ENCODE results near the gene STXBP4.

The STXBP4 gene

GRCh38 chr17:54971901-54972300, 3.3 kb downstream of the STXBP4 start:
- Histone ChIP-seq H2BK5ac (ENCODE audit: low read length) (no peak overlapping the region), H3K79me2 (ENCODE audit: control insufficient read depth, insufficient read depth, low read length) (peaks cover 22% of the 10 kb centered on the region), H3K56ac (ENCODE audit: low read length) (no peak overlapping the region), H3K9ac (ENCODE audit: low read length) (no peak overlapping the region), H3K18ac (ENCODE audit: low read length) (no peak overlapping the region), H2AK5ac (ENCODE audit: low read length) (no peak overlapping the region), H3K4me1 (ENCODE audit: control insufficient read depth, low read depth, low read length) (peaks cover 3% of the 10 kb centered on the region), H3K4me2 (ENCODE audit: low read length) (no peak overlapping the region), H2BK120ac (ENCODE audit: low read depth, low read length) (no peak overlapping the region), H3K4ac (ENCODE audit: low read depth, low read length) (no peak overlapping the region), H3K27me3 (ENCODE audit: insufficient read depth, low read length, poor library complexity) (no peaks in the 10 kb centered on the region), H2BK15ac (replicated peaks; ENCODE audit: low read depth) (no peak overlapping the region), H3K23ac (ENCODE audit: low read length) (no peak overlapping the region), H4K8ac (ENCODE audit: low read depth, low read length) (no peak overlapping the region), H3K79me1 (ENCODE audit: low read length) (peaks cover 21% of the 10 kb centered on the region), H3K4me3 (ENCODE audit: low read length) (no peak overlapping the region), H4K5ac (ENCODE audit: low read length) (no peak overlapping the region), H3K27ac (ENCODE audit: low read depth, low read length) (no peak overlapping the region), H3K36me3 (ENCODE audit: control insufficient read depth, insufficient read depth, low read length) (no peaks in the 10 kb centered on the region)
- no peak for DNase-seq
- no CpG with 5 or more reads among the region's 3 CpGs for WGBS (ENCODE audit: extremely low coverage, insufficient coverage, low lambda C conversion rate)

DNA sequence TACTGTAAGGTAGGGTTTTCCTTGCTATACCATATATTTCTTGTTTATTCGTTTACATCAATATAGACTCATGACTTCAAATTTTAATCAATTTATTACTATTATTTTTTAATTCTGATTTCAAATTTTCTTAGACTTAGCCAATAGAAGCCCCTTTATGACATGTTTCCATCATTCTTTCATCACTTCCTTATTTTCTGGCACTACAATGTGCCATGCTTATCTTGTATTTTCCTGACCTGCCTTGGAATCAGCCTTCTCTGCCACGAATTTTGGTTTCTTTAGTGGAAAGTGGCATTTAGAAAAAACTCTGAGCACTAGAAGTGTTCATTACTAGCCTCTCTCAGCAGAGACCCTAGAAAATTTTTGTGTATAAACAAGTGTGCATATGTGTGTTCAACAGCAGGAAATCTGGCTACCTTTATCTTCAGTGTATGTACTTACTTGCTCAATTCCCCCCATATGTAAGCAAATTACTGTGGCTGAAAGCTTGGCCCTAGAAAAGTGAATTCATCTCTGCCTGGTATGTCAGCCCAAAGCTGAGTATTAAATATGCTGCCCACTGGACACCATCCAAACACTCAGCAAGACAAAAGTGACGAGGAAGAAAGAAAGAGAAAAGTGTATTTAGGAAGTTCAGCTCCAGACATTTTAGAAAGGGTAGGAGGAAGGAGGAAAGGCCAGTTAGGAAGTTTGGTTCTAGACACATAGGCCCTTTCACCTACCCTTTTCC, 4.0 kb downstream of the STXBP4 start:
- Histone ChIP-seq H3K23ac (ENCODE audit: low read length) (no peak overlapping the region), H2BK120ac (ENCODE audit: low read depth, low read length) (no peak overlapping the region), H2BK5ac (ENCODE audit: low read length) (no peak overlapping the region), H3K56ac (ENCODE audit: low read length) (no peak overlapping the region), H3K79me1 (ENCODE audit: low read length) (peaks cover 21% of the 10 kb centered on the region), H4K8ac (ENCODE audit: low read depth, low read length) (no peak overlapping the region), H3K27ac (ENCODE audit: low read depth, low read length) (no peak overlapping the region), H2BK15ac (replicated peaks; ENCODE audit: low read depth) (no peak overlapping the region), H3K36me3 (ENCODE audit: control insufficient read depth, insufficient read depth, low read length) (no peaks in the 10 kb centered on the region), H3K27me3 (ENCODE audit: insufficient read depth, low read length, poor library complexity) (no peaks in the 10 kb centered on the region), H2AK5ac (ENCODE audit: low read length) (no peak overlapping the region), H3K4me2 (ENCODE audit: low read length) (no peak overlapping the region), H3K9ac (ENCODE audit: low read length) (no peak overlapping the region), H4K5ac (ENCODE audit: low read length) (no peak overlapping the region), H3K4me3 (ENCODE audit: low read length) (no peak overlapping the region), H3K4ac (ENCODE audit: low read depth, low read length) (no peak overlapping the region), H3K4me1 (ENCODE audit: control insufficient read depth, low read depth, low read length) (peaks cover 3% of the 10 kb centered on the region), H3K18ac (ENCODE audit: low read length) (no peak overlapping the region), H3K79me2 (ENCODE audit: control insufficient read depth, insufficient read depth, low read length) (peaks cover 17% of the 10 kb centered on the region)
- no peak for DNase-seq
- WGBS (ENCODE audit: extremely low coverage, insufficient coverage, low lambda C conversion rate) = no CpG with 5 or more reads among the region's 3 CpGs

- Histone ChIP-seq H3K36me3 (ENCODE audit: control insufficient read depth, insufficient read depth, low read length) (no peaks in the 10 kb centered on the region), H3K27ac (ENCODE audit: low read depth, low read length) (no peak overlapping the region), H3K4me1 (ENCODE audit: control insufficient read depth, low read depth, low read length) (peaks cover 2% of the 10 kb centered on the region), H3K9ac (ENCODE audit: low read length) (no peak overlapping the region), H3K4me2 (ENCODE audit: low read length) (no peak overlapping the region), H3K23ac (ENCODE audit: low read length) (no peak overlapping the region), H2BK5ac (ENCODE audit: low read length) (no peak overlapping the region), H3K18ac (ENCODE audit: low read length) (no peak overlapping the region), H2BK15ac (replicated peaks; ENCODE audit: low read depth) (no peak overlapping the region), H4K5ac (ENCODE audit: low read length) (no peak overlapping the region), H3K4ac (ENCODE audit: low read depth, low read length) (no peak overlapping the region), H3K79me1 (ENCODE audit: low read length) (peaks cover 16% of the 10 kb centered on the region), H3K4me3 (ENCODE audit: low read length) (no peak overlapping the region), H2BK120ac (ENCODE audit: low read depth, low read length) (no peak overlapping the region), H4K8ac (ENCODE audit: low read depth, low read length) (no peak overlapping the region), H3K56ac (ENCODE audit: low read length) (no peak overlapping the region), H3K79me2 (ENCODE audit: control insufficient read depth, insufficient read depth, low read length) (peaks cover 10% of the 10 kb centered on the region), H2AK5ac (ENCODE audit: low read length) (no peak overlapping the region), H3K27me3 (ENCODE audit: insufficient read depth, low read length, poor library complexity) (no peaks in the 10 kb centered on the region)
- DNase-seq = no peak
- no CpG with 5 or more reads among the region's 3 CpGs for WGBS (ENCODE audit: extremely low coverage, insufficient coverage, low lambda C conversion rate)
Measured at GRCh38 chr17:54974759-54975158, 6.2 kb downstream of the STXBP4 start.

- Histone ChIP-seq H3K27ac (ENCODE audit: low read depth, low read length) (no peak overlapping the region), H3K79me1 (ENCODE audit: low read length) (peaks cover 12% of the 10 kb centered on the region), H2BK120ac (ENCODE audit: low read depth, low read length) (no peak overlapping the region), H3K9ac (ENCODE audit: low read length) (no peak overlapping the region), H3K56ac (ENCODE audit: low read length) (no peak overlapping the region), H2BK15ac (replicated peaks; ENCODE audit: low read depth) (no peak overlapping the region), H3K23ac (ENCODE audit: low read length) (no peak overlapping the region), H3K4me2 (ENCODE audit: low read length) (no peak overlapping the region), H3K4ac (ENCODE audit: low read depth, low read length) (no peak overlapping the region), H4K8ac (ENCODE audit: low read depth, low read length) (no peak overlapping the region), H2BK5ac (ENCODE audit: low read length) (no peak overlapping the region), H3K4me1 (ENCODE audit: control insufficient read depth, low read depth, low read length) (no peaks in the 10 kb centered on the region), H3K18ac (ENCODE audit: low read length) (no peak overlapping the region), H3K79me2 (ENCODE audit: control insufficient read depth, insufficient read depth, low read length) (peaks cover 6% of the 10 kb centered on the region), H3K4me3 (ENCODE audit: low read length) (no peak overlapping the region), H3K27me3 (ENCODE audit: insufficient read depth, low read length, poor library complexity) (no peaks in the 10 kb centered on the region), H2AK5ac (ENCODE audit: low read length) (no peak overlapping the region), H3K36me3 (ENCODE audit: control insufficient read depth, insufficient read depth, low read length) (no peaks in the 10 kb centered on the region), H4K5ac (ENCODE audit: low read length) (no peak overlapping the region)
- DNase-seq = no peak
- WGBS (ENCODE audit: extremely low coverage, insufficient coverage, low lambda C conversion rate) = no CpG with 5 or more reads among the region's 3 CpGs
Measured at GRCh38 chr17:54976316-54976715, 7.8 kb downstream of the STXBP4 start.

GRCh38 chr17:54977744-54978143, 9.2 kb downstream of the STXBP4 start:
- no peak for DNase-seq
- Histone ChIP-seq H3K56ac (ENCODE audit: low read length) (no peak overlapping the region), H3K27ac (ENCODE audit: low read depth, low read length) (no peak overlapping the region), H3K79me2 (ENCODE audit: control insufficient read depth, insufficient read depth, low read length) (peaks cover 5% of the 10 kb centered on the region), H3K18ac (ENCODE audit: low read length) (no peak overlapping the region), H3K4me3 (ENCODE audit: low read length) (no peak overlapping the region), H3K23ac (ENCODE audit: low read length) (no peak overlapping the region), H3K36me3 (ENCODE audit: control insufficient read depth, insufficient read depth, low read length) (no peaks in the 10 kb centered on the region), H4K8ac (ENCODE audit: low read depth, low read length) (no peak overlapping the region), H4K5ac (ENCODE audit: low read length) (no peak overlapping the region), H2BK5ac (ENCODE audit: low read length) (no peak overlapping the region), H3K4me1 (ENCODE audit: control insufficient read depth, low read depth, low read length) (no peaks in the 10 kb centered on the region), H3K9ac (ENCODE audit: low read length) (no peak overlapping the region), H3K4me2 (ENCODE audit: low read length) (no peak overlapping the region), H2BK15ac (replicated peaks; ENCODE audit: low read depth) (no peak overlapping the region), H3K4ac (ENCODE audit: low read depth, low read length) (no peak overlapping the region), H3K79me1 (ENCODE audit: low read length) (peaks cover 8% of the 10 kb centered on the region), H2BK120ac (ENCODE audit: low read depth, low read length) (no peak overlapping the region), H3K27me3 (ENCODE audit: insufficient read depth, low read length, poor library complexity) (no peaks in the 10 kb centered on the region), H2AK5ac (ENCODE audit: low read length) (no peak overlapping the region)
- WGBS (ENCODE audit: extremely low coverage, insufficient coverage, low lambda C conversion rate) = no CpG with 5 or more reads among the region's 2 CpGs

GRCh38 chr17:54979657-54980056, 11.1 kb downstream of the STXBP4 start:
- H3K79me1 ChIP-seq (ENCODE audit: low read length) = peaks cover 4% of the 10 kb centered on the region
- no peak overlapping the region for H3K18ac ChIP-seq (ENCODE audit: low read length)
- no peak overlapping the region for H3K4me2 ChIP-seq (ENCODE audit: low read length)
- no peak overlapping the region for H3K27ac ChIP-seq (ENCODE audit: low read depth, low read length)
- H3K4me3 ChIP-seq (ENCODE audit: low read length) = no peak overlapping the region
- no peak overlapping the region for H4K5ac ChIP-seq (ENCODE audit: low read length)
- no peak overlapping the region for H3K56ac ChIP-seq (ENCODE audit: low read length)
- no peak overlapping the region for H3K23ac ChIP-seq (ENCODE audit: low read length)
- H2BK120ac ChIP-seq (ENCODE audit: low read depth, low read length) = no peak overlapping the region
- H2AK5ac ChIP-seq (ENCODE audit: low read length) = no peak overlapping the region
- no peak overlapping the region for H4K8ac ChIP-seq (ENCODE audit: low read depth, low read length)
- no peak overlapping the region for H2BK5ac ChIP-seq (ENCODE audit: low read length)
- H3K4ac ChIP-seq (ENCODE audit: low read depth, low read length) = no peak overlapping the region
- H3K4me1 ChIP-seq (ENCODE audit: control insufficient read depth, low read depth, low read length) = no peaks in the 10 kb centered on the region
- no peaks in the 10 kb centered on the region for H3K27me3 ChIP-seq (ENCODE audit: insufficient read depth, low read length, poor library complexity)
- no peak overlapping the region for H2BK15ac ChIP-seq (replicated peaks; ENCODE audit: low read depth)
- no peaks in the 10 kb centered on the region for H3K36me3 ChIP-seq (ENCODE audit: control insufficient read depth, insufficient read depth, low read length)
- no peak for DNase-seq
- peaks cover 2% of the 10 kb centered on the region for H3K79me2 ChIP-seq (ENCODE audit: control insufficient read depth, insufficient read depth, low read length)
- H3K9ac ChIP-seq (ENCODE audit: low read length) = no peak overlapping the region

Measured in mesendoderm (in vitro differentiated cells).